A549 (cell line): Measurements from ENCODE around the gene USP11. TPM values are rescaled to one million over a fixed set of nuclear protein-coding genes. Genes with fewer than 3 reads are reported as not detected.

Experiments used
- ATAC-seq, 2 experiments: fragments of 200-7000 bp in 1 of 2; fragments of >200 bp in 1 of 2; cut with Nextera tagmentation in 1 of 2; cut with Tn5 transposase in 1 of 2; 3 replicates each; pipeline versions ENCODE4 v1.8.0 to v1.9.1; 2018 to 2020; ENCODE audit warnings: mild to moderate bottlenecking in 1 of 2, moderate library complexity in 1 of 2
- CTCF ChIA-PET: fragments of 300-600 bp; sonication (Branson Sonifier 250); formaldehyde crosslinking; extraction: SDS; loops from one replicate; lab custom pipeline; 2021; ENCODE audit warnings: antibody characterized with exemption, inconsistent platforms; lab: Yijun Ruan, JAX
- POLR2A ChIA-PET: fragments of 350-600 bp; formaldehyde crosslinking; extraction: SDS; loops from one replicate; lab custom pipeline; 2021; ENCODE audit warnings: antibody characterized with exemption, inconsistent platforms; lab: Yijun Ruan, JAX
- DNase-seq, 2 experiments: peaks; one replicate each; pipeline versions ENCODE4 v3.0.0 to v3.0.0-alpha.2; 2011 to 2016; ENCODE audit warnings: low read depth in 1 of 2, low spot score in 1 of 2
- FAIRE-seq: peaks from 2 replicates; lab custom pipeline; 2011; peaks lifted over from hg19 to GRCh38; lab: Jason Lieb, UNC
- H3K27ac ChIP-seq, 2 experiments: fragments of >200 bp; sonication (Bioruptor Twin); formaldehyde crosslinking; 3 replicates each; pipeline ENCODE4 v1.5.1; 2016 to 2017
- H3K4me1 ChIP-seq: fragments of >200 bp; sonication (Bioruptor Twin); formaldehyde crosslinking; 3 replicates; pipeline ENCODE4 v1.6.1; 2016
- H3K4me2 ChIP-seq: fragments of >200 bp; sonication (Bioruptor Twin); formaldehyde crosslinking; 3 replicates; pipeline ENCODE4 v1.6.1; 2016
- H3K4me3 ChIP-seq: fragments of >200 bp; sonication (Bioruptor Twin); formaldehyde crosslinking; 3 replicates; pipeline ENCODE4 v1.5.1; 2016
- H3K9me3 ChIP-seq: fragments of >200 bp; sonication (Bioruptor Twin); formaldehyde crosslinking; 3 replicates; pipeline ENCODE4 v1.6.1; 2016
- CBX2 ChIP-seq: fragments of 200-600 bp; sonication (generic); IDR thresholded peaks from 2 replicates; pipeline ENCODE4 v1.6.1; 2016; ENCODE audit warnings: low read depth, mild to moderate bottlenecking, borderline replicate concordance
- CHD4 ChIP-seq: fragments of 200-600 bp; sonication (generic); IDR thresholded peaks from 2 replicates; pipeline ENCODE4 v1.6.1; 2016; ENCODE audit warnings: antibody characterized with exemption, mild to moderate bottlenecking, borderline replicate concordance
- E2F6 ChIP-seq: IDR thresholded peaks from 2 replicates; pipeline ENCODE4 v1.6.1; 2012; ENCODE audit warnings: low read depth, borderline replicate concordance
- EHF ChIP-seq: fragments of 250-450 bp; sonication (Bioruptor Pico); IDR thresholded peaks from 2 replicates; pipeline ENCODE4 v1.5.0; 2020; ENCODE audit warnings: mild to moderate bottlenecking
- FOXS1 ChIP-seq: fragments of 250-450 bp; sonication (Bioruptor Pico); IDR thresholded peaks from 2 replicates; pipeline ENCODE4 v1.5.0; 2020; ENCODE audit warnings: mild to moderate bottlenecking, moderate library complexity
- HEYL ChIP-seq: fragments of 250-450 bp; sonication (Bioruptor Pico); IDR thresholded peaks from 2 replicates; pipeline ENCODE4 v1.8.0; 2021; ENCODE audit warnings: mild to moderate bottlenecking, moderate library complexity
- HOXB13 ChIP-seq: fragments of 250-450 bp; sonication (Bioruptor Pico); IDR thresholded peaks from 2 replicates; pipeline ENCODE4 v1.5.0; 2020; ENCODE audit warnings: low read depth, mild to moderate bottlenecking, moderate library complexity
- JUN ChIP-seq, 2 experiments: fragments of >200 bp; sonication (Bioruptor Twin); formaldehyde crosslinking; IDR thresholded peaks; 2 replicates in 1 of 2; 3 replicates in 1 of 2; pipeline ENCODE4 v1.6.1; 2016 to 2017
- JUNB ChIP-seq: fragments of >200 bp; sonication (Bioruptor Twin); formaldehyde crosslinking; IDR thresholded peaks from 2 replicates; pipeline ENCODE4 v1.6.1; 2016
- KDM1A ChIP-seq: fragments of 200-600 bp; sonication (generic); IDR thresholded peaks from 2 replicates; pipeline ENCODE4 v1.6.1; 2016; ENCODE audit warnings: low read depth, mild to moderate bottlenecking
- NFE2L2 ChIP-seq: fragments of 150-350 bp; conservative IDR thresholded peaks from 2 replicates; pipeline ENCODE4 v1.6.1; 2014; ENCODE audit warnings: low read length
- NPAS2 ChIP-seq: fragments of 250-450 bp; sonication (Bioruptor Pico); IDR thresholded peaks from 2 replicates; pipeline ENCODE4 v1.8.0; 2022; ENCODE audit warnings: mild to moderate bottlenecking, moderate library complexity, borderline replicate concordance
- RARB ChIP-seq: fragments of 250-450 bp; sonication (Bioruptor Pico); IDR thresholded peaks from 2 replicates; pipeline ENCODE4 v1.8.0; 2021; ENCODE audit warnings: mild to moderate bottlenecking, moderate library complexity
- RCOR1 ChIP-seq: fragments of 150-350 bp; IDR thresholded peaks from 2 replicates; pipeline ENCODE4 v1.6.1; 2014; ENCODE audit warnings: antibody characterized with exemption, low read length, low read depth
- RFX5 ChIP-seq: fragments of 450-650 bp; IDR thresholded peaks from 2 replicates; pipeline ENCODE4 v1.7.1; 2014; ENCODE audit warnings: antibody characterized with exemption, mild to moderate bottlenecking, moderate library complexity
- RNF2 ChIP-seq: fragments of 200-600 bp; sonication (generic); IDR thresholded peaks from 2 replicates; pipeline ENCODE4 v1.6.1; 2016; ENCODE audit warnings: low read depth, mild to moderate bottlenecking, antibody characterized with exemption, moderate library complexity, borderline replicate concordance
- TFCP2L1 ChIP-seq: fragments of 250-450 bp; sonication (Bioruptor Pico); IDR thresholded peaks from 2 replicates; pipeline ENCODE4 v1.5.0; 2021; ENCODE audit warnings: mild to moderate bottlenecking
- ZC3H11A ChIP-seq: fragments of 450-650 bp; IDR thresholded peaks from 2 replicates; pipeline ENCODE4 v1.6.1; 2014; ENCODE audit warnings: antibody characterized with exemption, mild to moderate bottlenecking
- ZSCAN20 ChIP-seq: fragments of 250-450 bp; sonication (Bioruptor Pico); IDR thresholded peaks from 2 replicates; pipeline ENCODE4 v1.8.0; 2022; ENCODE audit warnings: mild to moderate bottlenecking, moderate library complexity
- WGBS: methylation state at CpG from one replicate; pipeline ENCODE4 v1.1.6; 2017; ENCODE audit errors: missing lambda C conversion rate; 5-methylcytosine and 5-hydroxymethylcytosine counted together
- polyA plus RNA-seq, 4 experiments: library from polyadenylated mRNA; depleted of rRNA in 3 of 4; stranded (reverse); fragments of >200 nt; fragmentation: RNase III in 1 of 4; extraction: RNeasy Plus Mini Kit Qiagen cat#74134 plus additional on column Dnase treatment in 1 of 4; gene quantifications; 2 replicates in 3 of 4; 3 replicates in 1 of 4; pipeline ENCODE4 v1.2.3, GENCODE V29; 2011 to 2017
- TF ChIP-seq, protein P1 (sequence below): fragments of 450-650 bp; IDR thresholded peaks from 2 replicates; pipeline ENCODE4 v1.6.1; 2014; ENCODE audit warnings: antibody characterized with exemption
- TF ChIP-seq, protein P2 (sequence below): fragments of >200 bp; sonication (Bioruptor Twin); formaldehyde crosslinking; IDR thresholded peaks from 3 replicates; pipeline ENCODE4 v1.6.1; 2016
- TF ChIP-seq, protein P3 (sequence below): fragments of >200 bp; sonication (Bioruptor Twin); formaldehyde crosslinking; IDR thresholded peaks from 2 replicates; pipeline ENCODE4 v1.6.1; 2016
- TF ChIP-seq, protein P4 (sequence below): fragments of 200-600 bp; sonication (generic); IDR thresholded peaks from 2 replicates; pipeline ENCODE4 v1.6.1; 2016; ENCODE audit warnings: antibody characterized with exemption, mild to moderate bottlenecking, moderate library complexity

The USP11 gene
- polyA plus RNA-seq, 2 of the 4 experiments (the other 2 are of a cell fraction) = 35.6 to 50.0 TPM

DNA sequence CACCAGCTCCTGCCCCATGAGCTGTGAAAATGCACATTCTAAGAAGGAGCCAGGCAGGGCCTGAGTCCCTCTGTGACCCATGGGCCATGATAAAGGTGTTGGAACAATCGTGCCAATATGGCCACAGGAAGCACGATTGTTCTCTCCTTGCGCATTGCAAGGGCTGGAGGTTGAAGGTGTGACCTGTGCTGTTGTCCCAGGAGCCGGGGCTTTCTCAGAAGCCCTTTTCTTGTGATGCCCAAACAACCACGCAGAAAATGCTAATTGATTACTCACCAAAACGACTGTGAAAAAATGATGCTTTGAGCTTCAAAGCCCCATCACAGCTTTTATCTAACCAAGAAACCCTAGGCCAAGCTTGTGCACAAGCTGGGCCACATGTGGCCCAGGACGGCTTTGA, 33.8 kb downstream of the USP11 start:
- Histone ChIP-seq H3K4me2 (no peak overlapping the region), H3K4me1 (peaks cover 13% of the 10 kb centered on the region), H3K27ac (no peak overlapping the region), H3K4me3 (no peak overlapping the region)
- POLR2A ChIA-PET = no interaction called here
- no peak for FAIRE-seq
- TF ChIP-seq RNF2 (no peak), FOXS1 (CRISPR knock-in tag) (no peak), JUN (IDR thresholded peaks at IDR 0.05) (no peak)
- TF ChIP-seq, all 56 proteins: peak for 0
- 81% methylated on average over 7 of the region's 7 CpGs for WGBS
- ATAC-seq = no peak
- CTCF ChIA-PET = interaction anchor here (1.5 kb wide), 1 partner anchor 257 kb away, joined by 5 read pairs; no protein-coding TSS in a partner anchor
- no peak for DNase-seq
- H3K9me3 ChIP-seq = no peaks in the 10 kb centered on the region

GRCh38 chrX:47272013-47272408, 39.2 kb downstream of the USP11 start:
- Histone ChIP-seq H3K4me3 (no peak overlapping the region), H3K4me1 (no peaks in the 10 kb centered on the region), H3K27ac (no peak overlapping the region), H3K9me3 (no peaks in the 10 kb centered on the region), H3K4me2 (no peak overlapping the region)
- no peak for TF ChIP-seq TFCP2L1 (CRISPR knock-in tag)
- TF ChIP-seq NFE2L2 = no peak
- TF ChIP-seq FOXS1 (CRISPR knock-in tag) = no peak
- TF ChIP-seq, protein P1, sequence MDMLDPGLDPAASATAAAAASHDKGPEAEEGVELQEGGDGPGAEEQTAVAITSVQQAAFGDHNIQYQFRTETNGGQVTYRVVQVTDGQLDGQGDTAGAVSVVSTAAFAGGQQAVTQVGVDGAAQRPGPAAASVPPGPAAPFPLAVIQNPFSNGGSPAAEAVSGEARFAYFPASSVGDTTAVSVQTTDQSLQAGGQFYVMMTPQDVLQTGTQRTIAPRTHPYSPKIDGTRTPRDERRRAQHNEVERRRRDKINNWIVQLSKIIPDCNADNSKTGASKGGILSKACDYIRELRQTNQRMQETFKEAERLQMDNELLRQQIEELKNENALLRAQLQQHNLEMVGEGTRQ = no peak
- no peak for TF ChIP-seq HEYL (CRISPR knock-in tag)
- no peak for TF ChIP-seq KDM1A
- no peak for TF ChIP-seq EHF (CRISPR knock-in tag)
- no peak for TF ChIP-seq NPAS2 (CRISPR knock-in tag)
- no peak for TF ChIP-seq RNF2
- no peak for TF ChIP-seq ZSCAN20 (CRISPR knock-in tag)
- TF ChIP-seq E2F6 = no peak
- TF ChIP-seq CHD4 = no peak
- TF ChIP-seq CBX2 = no peak
- no peak for TF ChIP-seq RARB (CRISPR knock-in tag)
- TF ChIP-seq ZC3H11A = no peak
- TF ChIP-seq, protein P2, sequence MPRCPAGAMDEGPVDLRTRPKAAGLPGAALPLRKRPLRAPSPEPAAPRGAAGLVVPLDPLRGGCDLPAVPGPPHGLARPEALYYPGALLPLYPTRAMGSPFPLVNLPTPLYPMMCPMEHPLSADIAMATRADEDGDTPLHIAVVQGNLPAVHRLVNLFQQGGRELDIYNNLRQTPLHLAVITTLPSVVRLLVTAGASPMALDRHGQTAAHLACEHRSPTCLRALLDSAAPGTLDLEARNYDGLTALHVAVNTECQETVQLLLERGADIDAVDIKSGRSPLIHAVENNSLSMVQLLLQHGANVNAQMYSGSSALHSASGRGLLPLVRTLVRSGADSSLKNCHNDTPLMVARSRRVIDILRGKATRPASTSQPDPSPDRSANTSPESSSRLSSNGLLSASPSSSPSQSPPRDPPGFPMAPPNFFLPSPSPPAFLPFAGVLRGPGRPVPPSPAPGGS = no peak
- TF ChIP-seq JUNB = no peak
- TF ChIP-seq, protein P3, sequence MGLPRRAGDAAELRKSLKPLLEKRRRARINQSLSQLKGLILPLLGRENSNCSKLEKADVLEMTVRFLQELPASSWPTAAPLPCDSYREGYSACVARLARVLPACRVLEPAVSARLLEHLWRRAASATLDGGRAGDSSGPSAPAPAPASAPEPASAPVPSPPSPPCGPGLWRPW = no peak
- no peak for TF ChIP-seq RCOR1
- FAIRE-seq (no peak), ATAC-seq (no peak), DNase-seq (no peak)
- ChIA-PET POLR2A (no interaction called here), CTCF (no interaction called here)
- WGBS = 64% methylated on average over 2 of the region's 2 CpGs

GRCh38 chrX:47273011-47273730, 40.4 kb downstream of the USP11 start:
- WGBS = 76% methylated on average over 3 of the region's 7 CpGs
- no peak for DNase-seq

More at GRCh38 chrX:47273011-47273730, 40.4 kb downstream of the USP11 start:
- CTCF ChIA-PET = no interaction called here
- POLR2A ChIA-PET = no interaction called here
- H3K27ac ChIP-seq = no peak overlapping the region
- ATAC-seq = no peak
- H3K4me3 ChIP-seq = no peak overlapping the region
- H3K4me1 ChIP-seq = peaks cover 1% of the 10 kb centered on the region
- FAIRE-seq = no peak
- H3K4me2 ChIP-seq = no peak overlapping the region
- no peaks in the 10 kb centered on the region for H3K9me3 ChIP-seq
- TF ChIP-seq HOXB13 (CRISPR knock-in tag) (no peak), RFX5 (no peak)
- TF ChIP-seq, protein P4, sequence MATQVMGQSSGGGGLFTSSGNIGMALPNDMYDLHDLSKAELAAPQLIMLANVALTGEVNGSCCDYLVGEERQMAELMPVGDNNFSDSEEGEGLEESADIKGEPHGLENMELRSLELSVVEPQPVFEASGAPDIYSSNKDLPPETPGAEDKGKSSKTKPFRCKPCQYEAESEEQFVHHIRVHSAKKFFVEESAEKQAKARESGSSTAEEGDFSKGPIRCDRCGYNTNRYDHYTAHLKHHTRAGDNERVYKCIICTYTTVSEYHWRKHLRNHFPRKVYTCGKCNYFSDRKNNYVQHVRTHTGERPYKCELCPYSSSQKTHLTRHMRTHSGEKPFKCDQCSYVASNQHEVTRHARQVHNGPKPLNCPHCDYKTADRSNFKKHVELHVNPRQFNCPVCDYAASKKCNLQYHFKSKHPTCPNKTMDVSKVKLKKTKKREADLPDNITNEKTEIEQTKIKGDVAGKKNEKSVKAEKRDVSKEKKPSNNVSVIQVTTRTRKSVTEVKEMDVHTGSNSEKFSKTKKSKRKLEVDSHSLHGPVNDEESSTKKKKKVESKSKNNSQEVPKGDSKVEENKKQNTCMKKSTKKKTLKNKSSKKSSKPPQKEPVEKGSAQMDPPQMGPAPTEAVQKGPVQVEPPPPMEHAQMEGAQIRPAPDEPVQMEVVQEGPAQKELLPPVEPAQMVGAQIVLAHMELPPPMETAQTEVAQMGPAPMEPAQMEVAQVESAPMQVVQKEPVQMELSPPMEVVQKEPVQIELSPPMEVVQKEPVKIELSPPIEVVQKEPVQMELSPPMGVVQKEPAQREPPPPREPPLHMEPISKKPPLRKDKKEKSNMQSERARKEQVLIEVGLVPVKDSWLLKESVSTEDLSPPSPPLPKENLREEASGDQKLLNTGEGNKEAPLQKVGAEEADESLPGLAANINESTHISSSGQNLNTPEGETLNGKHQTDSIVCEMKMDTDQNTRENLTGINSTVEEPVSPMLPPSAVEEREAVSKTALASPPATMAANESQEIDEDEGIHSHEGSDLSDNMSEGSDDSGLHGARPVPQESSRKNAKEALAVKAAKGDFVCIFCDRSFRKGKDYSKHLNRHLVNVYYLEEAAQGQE = no peak
